H1 (cell line): ENCODE data around the gene RFFL. TPM values are rescaled to one million over a fixed set of nuclear protein-coding genes. Genes with fewer than 3 reads are reported as not detected.

ENCODE experiments used
- CTCF ChIA-PET: fragments of 300-600 bp; sonication (Branson Sonifier 250); formaldehyde crosslinking; loops from one replicate; lab custom pipeline; 2021; ENCODE audit not compliant: partially characterized antibody; lab: Charles Lee
- POLR2A ChIA-PET: fragments of 300-600 bp; sonication (Branson Sonifier 250); formaldehyde crosslinking; loops from one replicate; lab custom pipeline; 2021; ENCODE audit warnings: inconsistent platforms; ENCODE audit not compliant: partially characterized antibody; lab: Charles Lee
- DNase-seq, 2 experiments: peaks; one replicate each; pipeline versions ENCODE4 v3.0.0 to v3.0.0-alpha.2; 2010 to 2022; ENCODE audit warnings: low spot score in 2 of 2, low read depth in 1 of 2, mixed read lengths in 1 of 2
- FAIRE-seq: peaks from 2 replicates; lab custom pipeline; 2011; peaks lifted over from hg19 to GRCh38; lab: Jason Lieb, UNC
- H2AFZ ChIP-seq: 2 replicates; pipeline ENCODE4 v1.8.1; 2012; ENCODE audit warnings: low read length, inconsistent platforms
- H2AK5ac ChIP-seq: 2 replicates; pipeline ENCODE4 v1.6.1; 2013; ENCODE audit warnings: low read depth, low read length
- H2BK120ac ChIP-seq: replicated peaks from 2 replicates; pipeline ENCODE3; 2013; ENCODE audit warnings: low read depth, low read length, inconsistent platforms
- H2BK12ac ChIP-seq: 2 replicates; pipeline ENCODE4 v1.6.1; 2013; ENCODE audit warnings: low read depth, low read length
- H2BK15ac ChIP-seq: 2 replicates; pipeline ENCODE4 v1.6.1; 2013; ENCODE audit warnings: low read length
- H2BK20ac ChIP-seq: 2 replicates; pipeline ENCODE4 v1.6.1; 2013; ENCODE audit warnings: low read length
- H2BK5ac ChIP-seq: 2 replicates; pipeline ENCODE4 v1.6.1; 2013; ENCODE audit warnings: low read depth, low read length
- H3K14ac ChIP-seq: 2 replicates; pipeline ENCODE4 v1.6.1; 2013; ENCODE audit warnings: inconsistent platforms; ENCODE audit not compliant: insufficient read length
- H3K18ac ChIP-seq: 2 replicates; pipeline ENCODE4 v1.6.1; 2013; ENCODE audit warnings: low read length; ENCODE audit errors: extremely low read depth
- H3K23ac ChIP-seq: 2 replicates; pipeline ENCODE4 v1.6.1; 2013; ENCODE audit warnings: inconsistent platforms; ENCODE audit not compliant: insufficient read length
- H3K23me2 ChIP-seq: 2 replicates; pipeline ENCODE4 v1.6.1; 2013; ENCODE audit warnings: low read depth, low read length
- H3K27ac ChIP-seq: 2 replicates; pipeline ENCODE4 v1.6.1; 2011; ENCODE audit warnings: low read depth, low read length, inconsistent platforms
- H3K27me3 ChIP-seq, 4 experiments: replicated peaks in 1 of 4; 1 replicate in 1 of 4; 2 replicates in 3 of 4; pipeline versions ENCODE4 v1.6.1 to v1.8.1; 2011 to 2013; ENCODE audit warnings: low read length in 3 of 4, mild to moderate bottlenecking in 3 of 4, inconsistent platforms in 2 of 4, mixed read lengths in 2 of 4, moderate library complexity in 1 of 4; ENCODE audit not compliant: control insufficient read depth in 3 of 4, insufficient read depth in 3 of 4; ENCODE audit errors: extremely low read depth in 1 of 4
- H3K36me3 ChIP-seq, 4 experiments: 2 replicates each; pipeline versions ENCODE4 v1.6.1 to v1.8.1; 2011 to 2013; ENCODE audit warnings: mild to moderate bottlenecking in 4 of 4, low read length in 3 of 4, moderate library complexity in 2 of 4, control low read depth in 1 of 4, inconsistent platforms in 1 of 4; ENCODE audit not compliant: insufficient read depth in 4 of 4, control insufficient read depth in 2 of 4
- H3K4ac ChIP-seq: replicated peaks from 2 replicates; pipeline ENCODE3; 2013; ENCODE audit warnings: low read length, low read depth, mixed read lengths, inconsistent platforms; ENCODE audit not compliant: insufficient read length
- H3K4me1 ChIP-seq, 4 experiments: replicated peaks in 1 of 4; 1 replicate in 1 of 4; 2 replicates in 3 of 4; pipeline versions ENCODE4 v1.6.1 to v1.8.1; 2011 to 2013; ENCODE audit warnings: low read length in 3 of 4, inconsistent platforms in 2 of 4, mixed read lengths in 1 of 4; ENCODE audit not compliant: insufficient read depth in 4 of 4, control insufficient read depth in 3 of 4
- H3K4me2 ChIP-seq, 2 experiments: 2 replicates each; pipeline versions ENCODE4 v1.6.1 to v1.8.1; 2011 to 2013; ENCODE audit warnings: low read depth in 2 of 2, low read length in 2 of 2, control low read depth in 1 of 2, inconsistent platforms in 1 of 2, mild to moderate bottlenecking in 1 of 2; ENCODE audit not compliant: insufficient read depth in 1 of 2
- H3K4me3 ChIP-seq, 4 experiments: fragments of 200-600, 300-600 bp in 1 of 4; sonication (generic), shearing (Covaris generic), sonication (Bioruptor Twin) in 1 of 4; 2 replicates each; pipeline versions ENCODE4 v1.5.1 to v1.8.1; 2011 to 2016; ENCODE audit warnings: low read length in 4 of 4, low read depth in 3 of 4, control low read depth in 2 of 4, inconsistent platforms in 2 of 4, mild to moderate bottlenecking in 2 of 4, mixed read lengths in 1 of 4, moderate library complexity in 1 of 4; ENCODE audit not compliant: insufficient read depth in 2 of 4; ENCODE audit errors: extremely low read depth in 1 of 4
- H3K56ac ChIP-seq: replicated peaks from 2 replicates; pipeline ENCODE3; 2013; ENCODE audit warnings: low read depth, mild to moderate bottlenecking, mixed read lengths, low read length, inconsistent platforms; ENCODE audit not compliant: insufficient read length
- H3K79me1 ChIP-seq: 2 replicates; pipeline ENCODE4 v1.6.1; 2013; ENCODE audit warnings: low read depth, low read length, control low read depth
- H3K79me2 ChIP-seq, 2 experiments: 2 replicates each; pipeline versions ENCODE4 v1.6.1 to v1.8.1; 2012 to 2013; ENCODE audit warnings: low read length in 2 of 2, mild to moderate bottlenecking in 2 of 2, inconsistent platforms in 1 of 2; ENCODE audit not compliant: insufficient read depth in 2 of 2, control insufficient read depth in 1 of 2
- H3K9ac ChIP-seq, 4 experiments: replicated peaks in 1 of 4; 1 replicate in 1 of 4; 2 replicates in 3 of 4; pipeline versions ENCODE4 v1.6.1 to v1.8.1; 2011 to 2013; ENCODE audit warnings: low read depth in 3 of 4, low read length in 3 of 4, control low read depth in 2 of 4, mild to moderate bottlenecking in 2 of 4, moderate library complexity in 2 of 4, inconsistent platforms in 1 of 4; ENCODE audit errors: extremely low read depth in 1 of 4
- H3K9me3 ChIP-seq, 2 experiments: 2 replicates each; pipeline versions ENCODE4 v1.6.1 to v1.8.1; 2012 to 2013; ENCODE audit warnings: mild to moderate bottlenecking in 2 of 2, moderate library complexity in 2 of 2, control low read depth in 1 of 2, inconsistent platforms in 1 of 2, low read depth in 1 of 2, low read length in 1 of 2, mixed read lengths in 1 of 2; ENCODE audit not compliant: insufficient read depth in 2 of 2
- H4K20me1 ChIP-seq, 2 experiments: replicated peaks in 1 of 2; 2 replicates each; pipeline versions ENCODE3 to v1.8.1; 2011 to 2013; ENCODE audit warnings: inconsistent platforms in 2 of 2, low read length in 2 of 2, mild to moderate bottlenecking in 1 of 2; ENCODE audit not compliant: insufficient read depth in 2 of 2, control insufficient read depth in 1 of 2
- H4K5ac ChIP-seq: 2 replicates; pipeline ENCODE4 v1.6.1; 2013; ENCODE audit warnings: low read length, low read depth, mixed read lengths, inconsistent platforms; ENCODE audit not compliant: insufficient read length
- H4K8ac ChIP-seq: 2 replicates; pipeline ENCODE4 v1.8.0; 2013; ENCODE audit warnings: mild to moderate bottlenecking, moderate library complexity, low read length, inconsistent platforms; ENCODE audit not compliant: insufficient read depth; ENCODE audit errors: extremely low read depth
- H4K91ac ChIP-seq: replicated peaks from 2 replicates; pipeline ENCODE3; 2013; ENCODE audit warnings: low read length, mixed read lengths, inconsistent platforms; ENCODE audit not compliant: insufficient read length
- HDAC2 ChIP-seq, 2 experiments: fragments of 300-600 bp in 1 of 2; sonication (generic) in 1 of 2; IDR thresholded peaks; 2 replicates each; pipeline ENCODE4 v1.6.1; 2011 to 2012; ENCODE audit warnings: low read depth in 2 of 2, low read length in 2 of 2, mild to moderate bottlenecking in 2 of 2, moderate library complexity in 2 of 2, borderline replicate concordance in 1 of 2, inconsistent platforms in 1 of 2
- SUZ12 ChIP-seq: fragments of 200-600 bp; sonication (generic); IDR thresholded peaks from 2 replicates; pipeline ENCODE4 v1.6.1; 2012; ENCODE audit warnings: mild to moderate bottlenecking, inconsistent platforms, low read length, moderate library complexity, mixed read lengths
- TAF1 ChIP-seq: IDR thresholded peaks from 2 replicates; pipeline ENCODE4 v1.6.1; 2011; ENCODE audit warnings: mild to moderate bottlenecking, low read depth, low read length
- ZNF274 ChIP-seq: IDR thresholded peaks from 2 replicates; pipeline ENCODE4 v1.7.0; 2012; ENCODE audit warnings: low read length, borderline replicate concordance; ENCODE audit errors: extremely low read depth
- WGBS, 2 experiments: shearing (Covaris generic) in 1 of 2; methylation state at CpG; one replicate each; pipeline versions ENCODE4 v1.1.6 to v1.1.7; 2013 to 2015; ENCODE audit warnings: low lambda C conversion rate in 2 of 2, mixed read lengths in 2 of 2, inconsistent platforms in 1 of 2, low coverage in 1 of 2, missing lambda C conversion rate in 1 of 2; ENCODE audit not compliant: insufficient replicate concordance in 2 of 2, insufficient coverage in 1 of 2, insufficient read length in 1 of 2; ENCODE audit errors: extremely low coverage in 1 of 2, missing lambda C conversion rate in 1 of 2; 5-methylcytosine and 5-hydroxymethylcytosine counted together
- polyA plus RNA-seq, 7 experiments: library from polyadenylated mRNA; depleted of rRNA in 3 of 7; stranded (reverse) in 5 of 7; unstranded in 2 of 7; fragments of >200 nt in 5 of 7; fragments of 200-250 nt in 2 of 7; gene quantifications; 1 replicate in 5 of 7; 2 replicates in 1 of 7; 4 replicates in 1 of 7; pipeline versions ENCODE4 v1.2.1 to v1.2.3, GENCODE V29; 2011 to 2013; ENCODE audit warnings: missing spikeins in 2 of 7, mixed read lengths in 2 of 7
- total RNA-seq: library from RNA; stranded (reverse); fragmentation: NEBNext Ultra II Directional; extraction: Animal tissue kit (Norgen Biotek cat#: 25700); gene quantifications from 2 replicates; pipeline ENCODE4 v1.2.1, GENCODE V29; 2021
- TF ChIP-seq, protein P1 (sequence below): IDR thresholded peaks from 2 replicates; pipeline ENCODE4 v1.6.1; 2011; ENCODE audit warnings: low read depth, mild to moderate bottlenecking, low read length; ENCODE audit not compliant: insufficient read depth

The RFFL gene
- total and polyA plus RNA-seq, 2 of the 8 experiments (the other 6 are each of a cell fraction or from before 2014, with no cell fraction given): 14.0 to 24.5 TPM

DNA sequence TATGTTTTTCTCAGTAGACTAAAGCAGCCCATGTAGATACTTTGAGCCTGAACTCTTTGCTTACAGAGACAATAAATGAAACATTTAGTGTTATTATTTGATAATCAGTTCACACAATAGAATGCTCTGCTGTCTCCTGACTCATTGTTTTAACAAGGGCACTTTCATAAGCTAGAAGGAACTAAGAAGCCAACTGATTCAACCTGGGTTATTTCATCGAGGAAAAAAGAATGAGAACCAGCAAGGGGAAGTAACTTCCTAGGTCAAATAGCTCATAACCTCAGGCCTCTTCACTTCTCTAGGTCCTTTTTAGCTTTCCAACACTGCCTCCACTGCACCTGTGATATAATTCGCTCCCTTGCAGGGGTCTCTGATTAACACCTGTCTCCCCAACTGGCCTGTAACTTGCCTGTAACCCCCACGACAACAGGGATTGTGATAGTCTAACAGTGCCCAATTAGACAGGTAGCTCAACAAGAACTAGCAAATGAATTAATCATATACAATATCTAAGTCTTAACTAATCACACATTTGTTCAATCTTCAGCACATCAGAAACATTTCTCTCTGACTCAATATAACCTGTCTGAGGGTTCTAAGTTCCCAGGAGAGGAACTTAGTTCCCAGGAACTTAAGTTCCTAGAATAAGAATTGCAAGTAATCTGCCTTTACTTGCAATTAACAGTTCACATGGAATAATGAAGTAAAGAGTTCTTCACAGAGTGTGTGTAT is 34.8 kb downstream of the RFFL start:
- Histone ChIP-seq H3K79me2 (no peaks in the 10 kb centered on the region), H2BK12ac (no peak overlapping the region), H3K36me3 (no peaks in the 10 kb centered on the region), H3K23me2 (no peaks in the 10 kb centered on the region), H3K4me2 (no peak overlapping the region), H3K18ac (no peak overlapping the region), H2BK5ac (no peak overlapping the region), H4K5ac (no peak overlapping the region), H3K23ac (no peak overlapping the region), H2AFZ (no peak overlapping the region), H3K79me1 (no peaks in the 10 kb centered on the region), H3K4me1 (no peaks in the 10 kb centered on the region), H4K8ac (no peak overlapping the region), H3K9me3 (no peaks in the 10 kb centered on the region), H3K27ac (no peak overlapping the region), H4K20me1 (no peaks in the 10 kb centered on the region), H3K14ac (no peak overlapping the region), H2AK5ac (no peak overlapping the region), H2BK120ac (no peak overlapping the region)
- POLR2A ChIA-PET: interaction anchor here (0.6 to 1.4 kb wide), 3 partner anchors 9 to 35 kb away, joined by 3 to 4 read pairs (median 3); partner anchors contain the start of gene RFFL
- DNase-seq: no peak
- WGBS, 2 experiments: 91% methylated on average over 3 of the region's 3 CpGs; no CpG with 5 or more reads in 1 of the 2 experiments
- no peak for TF ChIP-seq SUZ12
- TF ChIP-seq TAF1: no peak
- TF ChIP-seq, protein P1, sequence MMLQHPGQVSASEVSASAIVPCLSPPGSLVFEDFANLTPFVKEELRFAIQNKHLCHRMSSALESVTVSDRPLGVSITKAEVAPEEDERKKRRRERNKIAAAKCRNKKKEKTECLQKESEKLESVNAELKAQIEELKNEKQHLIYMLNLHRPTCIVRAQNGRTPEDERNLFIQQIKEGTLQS: no peak
- no peak for TF ChIP-seq ZNF274
- no peak for TF ChIP-seq HDAC2 (IDR thresholded peaks at IDR 0.05; ENCODE audit: borderline replicate concordance in 1 of 2, low read depth in 2 of 2, low read length in 2 of 2)
- TF ChIP-seq, all 59 proteins: peak for 0
- H4K91ac ChIP-seq: no peak overlapping the region
- H3K4me3 ChIP-seq: no peak overlapping the region
- CTCF ChIA-PET: interaction anchor here (0.6 to 1.8 kb wide), 3 partner anchors 8 to 96 kb away, joined by 3 to 5 read pairs (median 3); no protein-coding TSS in a partner anchor
- no peak overlapping the region for H3K56ac ChIP-seq
- FAIRE-seq: no peak
- no peak overlapping the region for H3K9ac ChIP-seq
- H3K4ac ChIP-seq: no peak overlapping the region
- no peak overlapping the region for H2BK15ac ChIP-seq
- no peaks in the 10 kb centered on the region for H3K27me3 ChIP-seq
- no peak overlapping the region for H2BK20ac ChIP-seq
